ACHN (cell line): ENCODE measurements around the gene RPS19BP1.

Source experiments
- DNase-seq: peaks from one replicate; pipeline ENCODE4 v3.0.0-alpha.2; 2015
- in situ Hi-C: cut with HindIII; loops from 2 replicates; pipeline ENCODE4 v1.10.0; 2017; ENCODE audit warnings: low sequenced_read_pairs, low pct_ligation_motif_present, low pct_unique_long_range_greater_than_20kb

The RPS19BP1 gene

DNA sequence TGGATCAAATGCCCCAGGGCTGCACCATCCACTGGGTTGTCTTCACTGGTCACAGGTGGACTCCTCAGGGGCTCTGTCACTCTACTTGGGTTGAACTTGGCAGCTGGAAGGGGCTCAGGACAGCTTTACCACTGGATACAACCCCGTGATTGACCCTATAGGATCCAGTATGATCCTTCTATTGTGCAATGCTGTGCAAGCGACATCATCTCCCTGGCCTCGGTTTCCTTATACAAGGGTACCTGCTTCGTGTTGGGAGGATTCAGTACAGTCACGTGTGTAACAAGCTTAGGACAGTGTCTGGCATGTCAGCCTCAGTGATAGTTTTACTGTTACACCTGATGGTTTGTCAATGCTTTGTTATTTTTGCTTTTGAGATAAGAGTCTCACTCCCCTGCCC is 51.0 kb downstream of the RPS19BP1 start:
- in situ Hi-C loops: loop anchor here (25.0 kb wide), 1 partner anchor 94 kb away; the partner anchor contains the start of gene TAB1
- DNase-seq: no peak

- in situ Hi-C loops: loop anchor here (25.0 kb wide), 1 partner anchor 94 kb away; the partner anchor contains the start of gene TAB1
- DNase-seq: no peak
These were observed 51.5 kb downstream of the RPS19BP1 start for GRCh38 chr22:39481054-39481453.

GRCh38 chr22:39480557-39480956 is 52.0 kb downstream of the RPS19BP1 start:
- in situ Hi-C loops: loop anchor here (25.0 kb wide), 1 partner anchor 93 kb away; the partner anchor contains the start of gene TAB1
- no peak for DNase-seq

DNA sequence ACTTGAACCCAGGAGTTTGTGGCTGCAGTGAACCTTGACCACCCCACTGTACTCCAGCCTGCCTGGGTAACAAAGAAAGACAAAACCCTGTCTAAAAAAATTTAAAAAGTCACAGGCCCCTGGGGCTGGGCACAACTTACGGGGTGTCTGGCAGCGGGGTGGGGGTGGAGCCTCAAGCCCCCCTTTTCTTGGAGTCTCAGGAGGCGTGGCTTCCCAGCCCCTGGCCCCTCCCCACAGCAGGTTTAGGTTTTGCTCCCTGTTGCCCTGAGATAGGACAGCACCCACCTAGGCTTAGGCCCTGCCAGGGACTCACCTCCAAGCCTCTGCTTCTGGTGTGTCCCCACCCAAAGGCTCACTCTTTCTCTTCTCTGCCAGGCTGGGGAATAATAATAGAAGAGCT is 53.3 kb downstream of the RPS19BP1 start:
- no peak for DNase-seq
- in situ Hi-C loops: loop anchor here (25.0 kb wide), 1 partner anchor 92 kb away; the partner anchor contains the start of gene TAB1
